HCT116 (cell line): Measurements from ENCODE around the gene C17orf67. TPM values are rescaled to one million over a fixed set of nuclear protein-coding genes. Genes with fewer than 3 reads are reported as not detected.

Source experiments
- ATAC-seq: fragments of 200-7000 bp; cut with Tn5 transposase; 2 replicates; pipeline ENCODE4 v1.9.1; 2020; ENCODE audit warnings: mild to moderate bottlenecking, moderate library complexity
- BruUV-seq: library from RNA; stranded (reverse); fragments of 400-500 nt; replicated peaks from 2 replicates; lab custom pipeline; 2021; lab: Mats Ljungman, UMichigan
- CTCF ChIA-PET: fragments of 300-600 bp; sonication (Branson Sonifier 250); formaldehyde crosslinking; loops from one replicate; lab custom pipeline; 2021; ENCODE audit warnings: antibody characterized with exemption; lab: Charles Lee
- POLR2A ChIA-PET: fragments of 300-600, 350-600 bp; sonication (Branson Sonifier 250); formaldehyde crosslinking; loops from one replicate; lab custom pipeline; 2021; ENCODE audit warnings: antibody characterized with exemption; lab: Charles Lee
- RAD21 ChIA-PET, 2 experiments: fragments of 300-600 bp; sonication (Branson Sonifier 250); formaldehyde crosslinking; loops; one replicate each; lab custom pipeline; 2023; ENCODE audit warnings: low total read pairs in 2 of 2; ENCODE audit not compliant: uncharacterized antibody in 2 of 2, unreplicated experiment in 2 of 2, low non-redundant PET in 1 of 2; lab: Charles Lee
- DNase-seq: peaks from one replicate; pipeline ENCODE4 v3.0.0-alpha.2; 2010; ENCODE audit warnings: low read depth, low spot score
- H2AFZ ChIP-seq: fragments of 200-600 bp; shearing (Covaris generic), sonication (generic); 2 replicates; pipeline ENCODE4 v1.6.1; 2017; ENCODE audit warnings: low read depth, mixed run types, mixed read lengths, antibody characterized with exemption, low read length; ENCODE audit not compliant: poor library complexity, severe bottlenecking
- H3K27ac ChIP-seq: 2 replicates; pipeline ENCODE4 v1.5.1; 2012; ENCODE audit warnings: low read depth, low read length
- H3K27me3 ChIP-seq: fragments of 200-600 bp; sonication (generic); 2 replicates; pipeline ENCODE4 v1.6.1; 2016; ENCODE audit warnings: mixed run types, low read length, mixed read lengths; ENCODE audit not compliant: insufficient read depth
- H3K36me3 ChIP-seq, 2 experiments: fragments of 200-500 bp in 1 of 2; fragments of 200-600 bp in 1 of 2; sonication (Bioruptor generic) in 1 of 2; sonication (generic) in 1 of 2; 2 replicates each; pipeline versions ENCODE4 v1.5.1 to v1.6.1; 2014 to 2016; ENCODE audit warnings: low read length in 2 of 2, inconsistent platforms in 1 of 2, mixed read lengths in 1 of 2, mixed run types in 1 of 2; ENCODE audit not compliant: insufficient read depth in 2 of 2, control insufficient read depth in 1 of 2
- H3K4me1 ChIP-seq, 2 experiments: fragments of 200-600 bp in 1 of 2; sonication (generic) in 1 of 2; 2 replicates each; pipeline versions ENCODE4 v1.5.1 to v1.6.1; 2012 to 2017; ENCODE audit warnings: low read length in 2 of 2, inconsistent platforms in 1 of 2, mild to moderate bottlenecking in 1 of 2, mixed read lengths in 1 of 2, mixed run types in 1 of 2, moderate library complexity in 1 of 2; ENCODE audit not compliant: insufficient read depth in 2 of 2, control insufficient read depth in 1 of 2
- H3K4me2 ChIP-seq: fragments of 200-600 bp; sonication (generic); 2 replicates; pipeline ENCODE4 v1.6.1; 2017; ENCODE audit warnings: mixed run types, low read length, mixed read lengths
- H3K4me3 ChIP-seq, 2 experiments: fragments of 200-600 bp in 1 of 2; sonication (generic) in 1 of 2; replicated peaks in 1 of 2; 2 replicates each; pipeline ENCODE4 v1.5.1; 2011 to 2016; ENCODE audit warnings: low read length in 2 of 2, control low read depth in 1 of 2, low read depth in 1 of 2, mild to moderate bottlenecking in 1 of 2, mixed read lengths in 1 of 2, mixed run types in 1 of 2
- H3K79me2 ChIP-seq: fragments of 200-600 bp; sonication (generic); 2 replicates; pipeline ENCODE4 v1.6.1; 2017; ENCODE audit warnings: mild to moderate bottlenecking, mixed run types, low read length, moderate library complexity, mixed read lengths; ENCODE audit not compliant: insufficient read depth
- H3K9ac ChIP-seq: fragments of 200-600 bp; sonication (generic); 2 replicates; pipeline ENCODE4 v1.6.1; 2016; ENCODE audit warnings: low read length, mixed read lengths
- H3K9me2 ChIP-seq: fragments of 200-600 bp; sonication (generic), shearing (Covaris generic); 2 replicates; pipeline ENCODE4 v1.6.1; 2017; ENCODE audit warnings: mixed run types, mild to moderate bottlenecking, moderate library complexity; ENCODE audit not compliant: insufficient read depth
- H3K9me3 ChIP-seq, 2 experiments: fragments of 200-500 bp in 1 of 2; fragments of 200-600 bp in 1 of 2; sonication (Bioruptor generic) in 1 of 2; sonication (generic) in 1 of 2; 2 replicates each; pipeline ENCODE4 v1.6.1; 2014 to 2017; ENCODE audit warnings: low read length in 2 of 2, mixed read lengths in 2 of 2, inconsistent platforms in 1 of 2, low read depth in 1 of 2, mild to moderate bottlenecking in 1 of 2, mixed run types in 1 of 2, moderate library complexity in 1 of 2; ENCODE audit not compliant: control insufficient read depth in 1 of 2, insufficient read depth in 1 of 2
- H4K20me1 ChIP-seq: fragments of 200-600 bp; sonication (generic), shearing (Covaris generic); 2 replicates; pipeline ENCODE4 v1.6.1; 2017; ENCODE audit warnings: mixed run types, mild to moderate bottlenecking, moderate library complexity; ENCODE audit not compliant: insufficient read depth
- ATF3 ChIP-seq: IDR thresholded peaks from 2 replicates; pipeline ENCODE4 v1.6.1; 2012
- CTCF ChIP-seq, 3 experiments: fragments of 200-600 bp in 1 of 3; sonication (generic) in 1 of 3; IDR thresholded peaks in 2 of 3; conservative IDR thresholded peaks in 1 of 3; 2 replicates each; pipeline ENCODE4 v1.5.1; 2012 to 2017; ENCODE audit warnings: low read depth in 2 of 3, low read length in 2 of 3, antibody characterized with exemption in 1 of 3, borderline replicate concordance in 1 of 3, control low read depth in 1 of 3, mild to moderate bottlenecking in 1 of 3, mixed read lengths in 1 of 3, mixed run types in 1 of 3, moderate library complexity in 1 of 3; ENCODE audit not compliant: insufficient read depth in 1 of 3
- EGR1 ChIP-seq: IDR thresholded peaks from 2 replicates; pipeline ENCODE4 v1.6.1; 2012; ENCODE audit warnings: low read depth
- ELF1 ChIP-seq: IDR thresholded peaks from 2 replicates; pipeline ENCODE4 v1.6.1; 2012; ENCODE audit warnings: low read depth, borderline replicate concordance
- EZH2 ChIP-seq: fragments of 200-600 bp; sonication (generic); IDR thresholded peaks from 2 replicates; pipeline ENCODE4 v1.6.1; 2017; ENCODE audit warnings: antibody characterized with exemption, mixed run types
- FOSL1 ChIP-seq: IDR thresholded peaks from 2 replicates; pipeline ENCODE4 v1.6.1; 2012; ENCODE audit warnings: low read depth
- POLR2A ChIP-seq: IDR thresholded peaks from 2 replicates; pipeline ENCODE4 v1.7.0; 2011; ENCODE audit warnings: borderline replicate concordance; ENCODE audit not compliant: insufficient read depth, insufficient read length; ENCODE audit errors: extremely low read depth
- REST ChIP-seq: IDR thresholded peaks from 2 replicates; pipeline ENCODE4 v1.6.1; 2012; ENCODE audit warnings: low read depth
- SIN3A ChIP-seq: IDR thresholded peaks from 2 replicates; pipeline ENCODE4 v1.6.1; 2012; ENCODE audit warnings: low read depth
- SP1 ChIP-seq: IDR thresholded peaks from 2 replicates; pipeline ENCODE4 v1.6.1; 2012; ENCODE audit warnings: low read depth
- TCF7L2 ChIP-seq: IDR thresholded peaks from 2 replicates; pipeline ENCODE4 v1.7.0; 2011; ENCODE audit warnings: borderline replicate concordance, inconsistent platforms; ENCODE audit not compliant: insufficient read depth, insufficient read length; ENCODE audit errors: extremely low read depth
- YY1 ChIP-seq: IDR thresholded peaks from 2 replicates; pipeline ENCODE4 v1.6.1; 2011; ENCODE audit warnings: low read length, low read depth, moderate library complexity, mild to moderate bottlenecking; ENCODE audit not compliant: insufficient replicate concordance; ENCODE audit errors: extremely low read depth
- ZBTB33 ChIP-seq: IDR thresholded peaks from 2 replicates; pipeline ENCODE4 v1.6.1; 2011; ENCODE audit warnings: mild to moderate bottlenecking, low read length, moderate library complexity; ENCODE audit not compliant: insufficient replicate concordance; ENCODE audit errors: extremely low read depth
- intact Hi-C: fragments of 100-400 bp; cut with micrococcal nuclease; formaldehyde crosslinking; loops from 2 replicates; pipeline ENCODE4 v1.10.0; 2022
- total RNA-seq: library from RNA; stranded (reverse); gene quantifications from one replicate; pipeline ENCODE4 v1.2.1, GENCODE V29; 2021; ENCODE audit not compliant: unreplicated experiment

The C17orf67 gene
- total RNA-seq, 1 experiment from 2014 or later, result 0.84 TPM

- no peak for TF ChIP-seq ZBTB33
- TF ChIP-seq POLR2A, result no peak
Measured at GRCh38 chr17:56795221-56795865, 38.4 kb downstream of the C17orf67 start (continued).

GRCh38 chr17:56793957-56794356, 39.8 kb downstream of the C17orf67 start:
- ChIA-PET POLR2A (no interaction called here), CTCF (interaction anchor here (1.2 kb wide), 1 partner anchor 26 kb away, joined by 6 read pairs; no protein-coding TSS in a partner anchor)
- no peak for TF ChIP-seq POLR2A
- no peak for TF ChIP-seq EGR1
- no peak for TF ChIP-seq TCF7L2
- TF ChIP-seq SIN3A, result no peak
- TF ChIP-seq EZH2, result no peak
- no peak for TF ChIP-seq FOSL1
- no peak for TF ChIP-seq ATF3
- no peak for TF ChIP-seq CTCF (IDR thresholded peaks at IDR 0.05 in 2 of 3, conservative IDR thresholded peaks at IDR 0.05 in 1 of 3; ENCODE audit: borderline replicate concordance in 1 of 3, insufficient read depth in 1 of 3, low read depth in 2 of 3, low read length in 2 of 3)
- no peak for TF ChIP-seq SP1
- TF ChIP-seq YY1, result no peak
- no peak for TF ChIP-seq REST
- no peak for TF ChIP-seq ELF1

More at GRCh38 chr17:56793957-56794356, 39.8 kb downstream of the C17orf67 start:
- DNase-seq (no peak), ATAC-seq (no peak)
- intact Hi-C loops, result no loop called here
- Histone ChIP-seq H3K4me1 (peaks cover 2 to 3% of the 10 kb centered on the region in 2 experiments; a peak in 1 of 4 replicates), H3K9me3 (no peaks in the 10 kb centered on the region), H3K9me2 (no peaks in the 10 kb centered on the region), H3K9ac (no peak overlapping the region), H2AFZ (no peak overlapping the region), H3K79me2 (no peaks in the 10 kb centered on the region), H4K20me1 (no peaks in the 10 kb centered on the region), H3K36me3 (no peaks in the 10 kb centered on the region), H3K27me3 (peaks cover 6% of the 10 kb centered on the region; the same call in 1 of the 2 replicates), H3K27ac (no peak overlapping the region), H3K4me3 (no peak overlapping the region), H3K4me2 (no peak overlapping the region)
- no TSS peak for BruUV-seq
- RAD21 ChIA-PET, result interaction anchor here in 1 of 2 experiments (0.6 kb wide), 1 partner anchor 695 kb away, joined by 4 read pairs; no protein-coding TSS in a partner anchor
